Measurements from ENCODE around the gene FEV. TPM values are rescaled to one million over a fixed set of nuclear protein-coding genes. Genes with fewer than 3 reads are reported as not detected.

Gene FEV
- total RNA-seq, 1 experiment from 2014 or later: not detected

DNA sequence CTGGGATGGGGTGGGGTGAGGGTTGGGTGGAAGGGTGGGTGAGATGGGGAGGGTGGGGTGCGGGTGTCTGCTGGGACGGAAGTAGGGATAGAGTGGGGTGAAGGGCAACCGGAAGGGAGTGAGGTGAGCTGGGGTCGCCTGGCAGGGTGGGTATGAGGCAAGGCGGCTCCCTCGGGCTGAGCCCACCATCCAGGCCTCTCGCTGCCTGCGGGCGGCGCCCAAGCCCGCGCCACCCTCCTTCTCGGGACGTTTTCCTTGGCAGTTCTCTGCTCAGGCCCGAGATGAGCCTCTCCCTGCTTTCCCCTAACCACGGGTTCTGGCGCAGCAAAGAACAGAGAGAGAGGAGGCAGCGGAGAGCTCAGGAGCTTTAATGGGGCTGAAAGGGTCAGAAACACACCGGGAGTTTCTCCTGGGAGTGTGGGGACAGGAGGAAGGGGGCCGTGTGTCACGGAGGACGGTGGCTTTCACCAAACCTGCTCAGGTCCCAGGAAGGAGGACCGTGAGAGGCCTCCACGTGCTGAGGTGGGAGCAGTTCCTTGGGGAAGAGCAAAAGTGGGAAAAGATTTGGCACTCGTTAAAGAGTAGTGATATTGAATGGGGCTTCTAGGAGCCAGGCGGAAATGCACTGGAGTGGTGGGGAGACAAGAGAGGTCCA lies 4.1 kb downstream of the FEV start:
- Histone ChIP-seq H3K9me2 (replicated peaks; ENCODE audit: insufficient read depth, low read length) (no peaks in the 10 kb centered on the region), H3K79me2 (ENCODE audit: low read length) (no peaks in the 10 kb centered on the region), H3K9ac (ENCODE audit: low read length) (peak overlapping the region; percentile 59), H3K4me2 (ENCODE audit: low read depth, low read length, poor library complexity, severe bottlenecking) (peak overlapping the region; percentile 48), H4K20me1 (ENCODE audit: insufficient read depth, low read depth, low read length) (no peaks in the 10 kb centered on the region), H3K4me3 (ENCODE audit: low read length) (peak overlapping the region; percentile 51; the same call in 1 of the 2 replicates), H3K36me3 (ENCODE audit: insufficient read depth, low read length) (no peaks in the 10 kb centered on the region), H3K9me3 (ENCODE audit: low read length) (no peaks in the 10 kb centered on the region), H2AFZ (ENCODE audit: low read length) (peak overlapping the region; percentile 75; the same call in 1 of the 2 replicates), H3K27ac (ENCODE audit: low read length) (no peak overlapping the region), H3K27me3 (ENCODE audit: low read length) (no peaks in the 10 kb centered on the region), H3K4me1 (ENCODE audit: low read length) (peaks cover 9% of the 10 kb centered on the region)
- no peak for DNase-seq

DNA sequence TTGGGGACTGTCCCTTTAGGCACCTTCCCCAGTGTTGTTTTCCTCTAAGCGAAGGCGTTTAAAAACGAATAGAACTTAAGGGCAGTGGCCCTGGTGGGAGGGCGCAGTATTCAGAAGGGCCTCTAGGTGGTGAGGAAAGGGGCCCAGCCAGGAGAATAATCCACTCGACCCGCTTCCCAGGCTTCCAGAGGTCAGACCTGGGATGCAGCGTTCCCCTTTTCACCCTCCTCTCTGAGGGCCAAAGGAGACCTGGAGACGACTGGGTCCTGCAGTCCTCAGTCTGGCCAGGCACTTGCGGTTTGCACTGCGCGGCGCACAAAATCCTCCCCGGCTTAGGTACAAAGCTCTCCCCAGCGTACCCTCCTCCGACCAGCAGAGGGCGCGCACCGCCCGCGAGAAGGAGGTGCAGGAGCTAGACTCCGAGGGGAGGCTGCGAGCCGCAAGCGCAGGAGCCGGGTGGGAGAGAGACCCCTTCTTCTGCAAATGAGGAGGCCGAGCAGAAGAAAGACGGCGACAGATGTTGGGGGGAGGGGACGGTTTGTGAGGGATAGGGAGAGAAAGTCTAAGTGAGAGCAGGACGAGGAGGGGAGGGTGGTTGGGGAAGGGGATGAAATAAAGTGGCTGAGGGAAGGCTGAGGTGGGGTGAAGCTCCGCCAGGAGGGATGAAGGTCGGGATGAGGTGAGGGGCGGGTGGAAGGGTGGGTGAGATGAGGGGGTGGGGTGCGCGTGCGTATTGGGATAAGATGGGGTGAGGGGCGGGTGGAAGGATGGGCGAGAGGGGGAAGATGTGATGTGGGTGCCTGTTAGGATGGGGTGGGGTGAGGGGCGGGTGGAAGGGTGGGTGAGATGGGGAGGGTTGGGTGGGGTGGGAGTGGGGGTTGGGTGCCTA lies 4.9 kb downstream of the FEV start:
- no peaks in the 10 kb centered on the region for H3K27me3 ChIP-seq (ENCODE audit: low read length)

DNA sequence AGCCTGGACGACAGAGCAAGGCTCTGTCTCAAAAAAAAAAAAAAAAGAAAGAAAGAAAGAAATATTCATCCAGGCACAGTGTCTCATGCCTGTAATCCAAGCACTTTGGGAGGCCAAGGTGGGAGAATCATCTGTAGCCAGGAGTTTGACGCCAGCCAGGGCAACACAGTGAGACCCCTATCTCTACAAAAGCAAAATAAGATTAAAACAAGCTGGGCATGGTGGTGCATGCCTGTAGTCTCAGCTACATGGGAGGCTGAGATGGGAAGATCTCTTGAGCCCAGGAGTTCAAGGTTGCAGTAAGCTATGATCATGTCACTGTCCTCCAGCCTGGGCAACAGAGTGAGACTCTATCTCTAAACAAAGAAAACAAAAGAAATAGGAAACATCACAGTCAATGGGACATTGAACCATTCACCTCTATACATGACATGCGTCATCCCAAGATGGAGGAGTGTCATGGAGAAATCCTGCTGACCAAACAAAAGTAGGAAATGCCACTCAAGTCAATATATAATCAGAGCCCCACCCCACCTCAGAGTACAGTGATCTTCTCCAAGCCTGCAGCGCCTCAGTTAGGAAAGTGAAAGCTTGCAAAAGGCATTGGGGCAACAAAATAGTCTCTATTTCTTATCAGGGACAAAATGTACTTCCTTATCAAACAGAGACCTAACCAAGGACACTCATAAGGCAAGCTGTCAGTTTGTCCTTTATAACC lies 9.8 kb downstream of the FEV start:
- Histone ChIP-seq H3K9ac (ENCODE audit: low read length) (no peak overlapping the region), H4K20me1 (ENCODE audit: insufficient read depth, low read depth, low read length) (no peaks in the 10 kb centered on the region), H3K27me3 (ENCODE audit: low read length) (no peaks in the 10 kb centered on the region), H3K4me1 (ENCODE audit: low read length) (peaks cover 5% of the 10 kb centered on the region; the same call in 1 of the 2 replicates), H2AFZ (ENCODE audit: low read length) (no peak overlapping the region), H3K9me3 (ENCODE audit: low read length) (no peaks in the 10 kb centered on the region), H3K4me3 (ENCODE audit: low read length) (no peak overlapping the region), H3K27ac (ENCODE audit: low read length) (no peak overlapping the region), H3K79me2 (ENCODE audit: low read length) (no peaks in the 10 kb centered on the region), H3K4me2 (ENCODE audit: low read depth, low read length, poor library complexity, severe bottlenecking) (no peak overlapping the region), H3K9me2 (replicated peaks; ENCODE audit: insufficient read depth, low read length) (no peaks in the 10 kb centered on the region), H3K36me3 (ENCODE audit: insufficient read depth, low read length) (no peaks in the 10 kb centered on the region)
- DNase-seq: no peak

More for the DNA sequence above, 4.9 kb downstream of the FEV start:
- no peak overlapping the region for H3K27ac ChIP-seq (ENCODE audit: low read length)
- peak; percentile 95 for DNase-seq
- no peaks in the 10 kb centered on the region for H3K9me2 ChIP-seq (replicated peaks; ENCODE audit: insufficient read depth, low read length)
- peaks cover 9% of the 10 kb centered on the region for H3K4me1 ChIP-seq (ENCODE audit: low read length)
- no peaks in the 10 kb centered on the region for H3K79me2 ChIP-seq (ENCODE audit: low read length)
- H3K4me3 ChIP-seq (ENCODE audit: low read length): peak overlapping the region; percentile 57; the same call in 1 of the 2 replicates
- no peaks in the 10 kb centered on the region for H3K36me3 ChIP-seq (ENCODE audit: insufficient read depth, low read length)
- H2AFZ ChIP-seq (ENCODE audit: low read length): peak overlapping the region; percentile 79; the same call in 1 of the 2 replicates
- no peaks in the 10 kb centered on the region for H3K9me3 ChIP-seq (ENCODE audit: low read length)
- H4K20me1 ChIP-seq (ENCODE audit: insufficient read depth, low read depth, low read length): no peaks in the 10 kb centered on the region
- H3K9ac ChIP-seq (ENCODE audit: low read length): peak overlapping the region; percentile 57
- peak overlapping the region; percentile 62 for H3K4me2 ChIP-seq (ENCODE audit: low read depth, low read length, poor library complexity, severe bottlenecking)

DNA sequence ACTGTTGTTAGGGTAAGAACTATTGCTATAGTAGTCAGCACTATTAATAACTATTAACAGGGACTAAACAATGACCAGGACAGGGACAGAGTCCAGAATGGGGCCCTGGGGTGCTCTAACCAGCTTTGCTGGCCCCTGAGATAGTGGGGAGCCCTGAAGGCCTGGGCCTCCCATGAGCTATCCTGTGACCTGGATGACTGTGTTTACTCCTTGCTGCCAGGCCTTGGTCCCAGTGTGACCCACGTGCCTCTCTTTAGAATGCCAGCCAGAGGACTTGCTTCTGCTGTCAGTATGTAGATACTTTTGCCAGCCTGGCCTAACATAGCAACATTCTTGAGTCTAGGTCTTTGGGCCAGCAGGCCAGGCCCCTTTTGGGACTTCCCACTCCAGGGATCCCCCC lies 14.1 kb downstream of the FEV start:
- Histone ChIP-seq H3K36me3 (ENCODE audit: insufficient read depth, low read length) (no peaks in the 10 kb centered on the region), H3K9me3 (ENCODE audit: low read length) (no peaks in the 10 kb centered on the region), H3K9ac (ENCODE audit: low read length) (no peak overlapping the region), H3K4me1 (ENCODE audit: low read length) (no peaks in the 10 kb centered on the region), H3K27me3 (ENCODE audit: low read length) (no peaks in the 10 kb centered on the region), H2AFZ (ENCODE audit: low read length) (no peak overlapping the region), H3K4me3 (ENCODE audit: low read length) (no peak overlapping the region), H3K27ac (ENCODE audit: low read length) (no peak overlapping the region), H3K4me2 (ENCODE audit: low read depth, low read length, poor library complexity, severe bottlenecking) (no peak overlapping the region), H3K9me2 (replicated peaks; ENCODE audit: insufficient read depth, low read length) (no peaks in the 10 kb centered on the region), H3K79me2 (ENCODE audit: low read length) (no peaks in the 10 kb centered on the region), H4K20me1 (ENCODE audit: insufficient read depth, low read depth, low read length) (no peaks in the 10 kb centered on the region)
- no peak for DNase-seq

DNA sequence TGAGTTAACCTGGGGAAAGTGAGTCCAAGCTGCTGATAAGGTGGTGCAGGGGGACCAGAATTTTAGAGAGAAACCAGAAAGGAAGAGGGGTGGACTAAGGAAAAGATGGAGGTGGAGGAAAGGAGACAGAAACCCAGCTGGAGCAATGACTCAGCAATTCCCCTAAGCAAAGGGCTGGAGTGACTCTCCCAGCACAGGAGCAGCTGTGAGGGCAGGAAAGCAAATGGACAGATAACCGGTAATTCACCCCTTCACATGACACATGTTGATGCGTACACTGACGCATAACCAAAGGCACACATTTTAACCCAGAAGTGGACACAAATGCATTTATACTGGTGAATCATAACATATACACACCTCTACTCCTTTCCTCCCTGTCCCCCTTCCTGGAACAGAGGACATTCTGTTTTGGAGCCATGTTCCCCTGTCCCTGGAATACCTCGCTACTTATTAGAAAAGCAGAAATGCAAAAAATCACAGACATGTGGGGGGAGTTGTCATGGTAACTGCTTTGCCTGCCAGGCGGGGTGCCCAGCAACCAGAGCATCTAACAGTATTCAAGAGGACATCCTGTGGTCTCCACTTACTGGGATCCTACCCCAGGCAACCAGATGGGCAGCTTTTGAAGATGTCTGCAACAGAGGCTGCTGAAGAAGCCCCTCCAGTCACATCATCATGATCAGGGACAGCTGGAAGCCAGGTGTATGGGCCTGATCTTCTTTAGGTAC lies 20.8 kb downstream of the FEV start:
- Histone ChIP-seq H3K27me3 (ENCODE audit: low read length) (no peaks in the 10 kb centered on the region), H3K4me2 (ENCODE audit: low read depth, low read length, poor library complexity, severe bottlenecking) (peak overlapping the region; percentile 36), H3K36me3 (ENCODE audit: insufficient read depth, low read length) (no peaks in the 10 kb centered on the region), H3K4me1 (ENCODE audit: low read length) (peaks cover 17% of the 10 kb centered on the region), H4K20me1 (ENCODE audit: insufficient read depth, low read depth, low read length) (no peaks in the 10 kb centered on the region), H3K9me3 (ENCODE audit: low read length) (no peaks in the 10 kb centered on the region), H3K9ac (ENCODE audit: low read length) (no peak overlapping the region), H2AFZ (ENCODE audit: low read length) (no peak overlapping the region), H3K27ac (ENCODE audit: low read length) (no peak overlapping the region), H3K9me2 (replicated peaks; ENCODE audit: insufficient read depth, low read length) (no peaks in the 10 kb centered on the region), H3K4me3 (ENCODE audit: low read length) (no peak overlapping the region), H3K79me2 (ENCODE audit: low read length) (no peaks in the 10 kb centered on the region)
- DNase-seq: peak; percentile 81

DNA sequence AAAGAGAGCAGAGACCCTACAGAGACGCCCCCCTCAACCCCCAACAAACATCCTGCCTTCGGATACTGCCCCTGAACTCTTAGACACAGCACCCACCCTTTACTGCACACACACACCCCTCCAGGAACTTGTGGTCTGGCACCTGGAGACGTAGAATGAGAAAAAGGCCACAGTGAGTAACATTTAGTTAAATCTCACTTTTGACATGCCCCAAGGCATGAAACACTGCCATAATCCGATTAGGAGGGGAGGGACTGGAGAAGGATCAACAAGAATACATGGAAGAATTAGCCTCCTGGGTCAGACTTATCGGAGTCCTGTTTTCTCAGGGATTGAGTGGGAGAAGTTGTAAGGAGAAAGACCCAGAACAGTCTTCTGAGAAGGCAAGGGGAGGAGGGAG lies 21.4 kb downstream of the FEV start:
- no peak overlapping the region for H2AFZ ChIP-seq (ENCODE audit: low read length)
- DNase-seq: no peak
- H4K20me1 ChIP-seq (ENCODE audit: insufficient read depth, low read depth, low read length): no peaks in the 10 kb centered on the region
- no peaks in the 10 kb centered on the region for H3K27me3 ChIP-seq (ENCODE audit: low read length)
- no peak overlapping the region for H3K4me2 ChIP-seq (ENCODE audit: low read depth, low read length, poor library complexity, severe bottlenecking)
- no peaks in the 10 kb centered on the region for H3K9me3 ChIP-seq (ENCODE audit: low read length)
- H3K4me1 ChIP-seq (ENCODE audit: low read length): peaks cover 23% of the 10 kb centered on the region
- H3K27ac ChIP-seq (ENCODE audit: low read length): no peak overlapping the region
- no peak overlapping the region for H3K9ac ChIP-seq (ENCODE audit: low read length)
- H3K9me2 ChIP-seq (replicated peaks; ENCODE audit: insufficient read depth, low read length): no peaks in the 10 kb centered on the region
- H3K36me3 ChIP-seq (ENCODE audit: insufficient read depth, low read length): no peaks in the 10 kb centered on the region
- H3K79me2 ChIP-seq (ENCODE audit: low read length): no peaks in the 10 kb centered on the region
- no peak overlapping the region for H3K4me3 ChIP-seq (ENCODE audit: low read length)

DNA sequence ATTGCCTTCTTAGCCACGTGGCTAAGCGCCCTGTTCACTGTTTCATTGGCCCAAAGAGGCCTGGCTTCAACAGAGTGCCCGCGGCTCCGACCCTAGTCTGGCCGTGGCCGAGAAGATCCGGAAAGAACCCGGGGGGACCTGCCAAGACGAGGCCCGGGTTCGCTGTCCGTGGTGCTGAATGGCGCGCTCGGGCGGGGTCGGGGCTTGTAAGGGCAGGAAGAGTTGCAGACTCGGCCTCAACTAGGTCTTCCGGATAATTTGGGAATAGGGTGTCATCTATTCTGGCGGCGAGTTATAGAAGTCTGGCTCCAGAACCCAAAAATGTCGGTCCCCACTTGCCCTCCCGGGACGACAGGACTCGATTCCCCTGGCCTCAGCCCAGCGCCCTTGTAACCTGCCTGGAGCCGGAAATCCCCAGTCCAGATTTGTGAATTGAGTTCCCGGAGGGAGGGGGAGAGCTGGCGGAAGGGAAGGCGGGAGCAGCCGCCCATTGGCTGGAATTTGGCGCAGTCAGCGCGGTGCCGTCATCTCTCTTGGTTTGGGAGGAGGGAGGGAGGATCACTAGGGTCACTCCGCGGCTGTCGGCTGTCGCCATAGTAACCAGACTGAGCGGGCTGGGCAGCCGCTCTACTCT lies 22.0 kb downstream of the FEV start:
- H3K4me1 ChIP-seq (ENCODE audit: low read length): peaks cover 24% of the 10 kb centered on the region
- H3K4me3 ChIP-seq (ENCODE audit: low read length): no peak overlapping the region
- no peaks in the 10 kb centered on the region for H3K9me3 ChIP-seq (ENCODE audit: low read length)
- H3K27ac ChIP-seq (ENCODE audit: low read length): no peak overlapping the region
- H2AFZ ChIP-seq (ENCODE audit: low read length): no peak overlapping the region
- H3K9ac ChIP-seq (ENCODE audit: low read length): no peak overlapping the region
- H3K36me3 ChIP-seq (ENCODE audit: insufficient read depth, low read length): no peaks in the 10 kb centered on the region
- H3K27me3 ChIP-seq (ENCODE audit: low read length): no peaks in the 10 kb centered on the region
- no peaks in the 10 kb centered on the region for H3K79me2 ChIP-seq (ENCODE audit: low read length)
- no peak overlapping the region for H3K4me2 ChIP-seq (ENCODE audit: low read depth, low read length, poor library complexity, severe bottlenecking)
- peak; percentile 56 for DNase-seq
- no peaks in the 10 kb centered on the region for H4K20me1 ChIP-seq (ENCODE audit: insufficient read depth, low read depth, low read length)
- no peaks in the 10 kb centered on the region for H3K9me2 ChIP-seq (replicated peaks; ENCODE audit: insufficient read depth, low read length)

Data from Karpas-422 (cell line).